ENCODE results near the gene MLEC.

GRCh38 chr12:120748242-120748641 is 61.3 kb downstream of the MLEC start:
- TF ChIP-seq CTCF (IDR thresholded peaks at IDR 0.05): no peak
- TF ChIP-seq ZFX (IDR thresholded peaks at IDR 0.05; ENCODE audit: borderline replicate concordance): no peak

Data from 22Rv1 (cell line).